ENCODE measurements around the gene VAV1. TPM values are rescaled to one million over a fixed set of nuclear protein-coding genes. Genes with fewer than 3 reads are reported as not detected.
A peak's percentile ranks its signal among the peaks of the same experiment; 100 is the strongest.
"Not testable (repeated sequence)": the region's sequence is repeated elsewhere in the genome, so short reads cannot be mapped to it uniquely, and the experiment has no call there.

VAV1 gene
- total RNA-seq, 2 donors from 2014 or later = 7.6 to 12.2 TPM

GRCh38 chr19:6772866-6773322 lies 386 bp downstream of the VAV1 start:
- Histone ChIP-seq H3K9me3 (no peaks in the 10 kb centered on the region), H3K4me3 (peak overlapping the region; percentile 64), H3K4me1 (ENCODE audit: control insufficient read depth in 1 of 2, low read depth in 2 of 2) (no peaks in the 10 kb centered on the region), H3K27ac (no peak overlapping the region), H3K36me3 (no peaks in the 10 kb centered on the region), H3K27me3 (replicated peaks; ENCODE audit: insufficient read depth) (no peaks in the 10 kb centered on the region)
- ATAC-seq (ENCODE audit: insufficient number of reproducible peaks, low FRiP score, low read depth) = no peak
- no peak for TF ChIP-seq CTCF (IDR thresholded peaks at IDR 0.05)
- DNase-seq (ENCODE audit: low spot score) = no peak

GRCh38 chr19:6773323-6773931 lies 919 bp downstream of the VAV1 start:
- TF ChIP-seq CTCF (IDR thresholded peaks at IDR 0.05) = no peak
- Histone ChIP-seq H3K4me3 (peak overlapping the region; percentile 64), H3K9me3 (no peaks in the 10 kb centered on the region), H3K36me3 (no peaks in the 10 kb centered on the region), H3K4me1 (ENCODE audit: control insufficient read depth in 1 of 2, low read depth in 2 of 2) (no peaks in the 10 kb centered on the region), H3K27ac (no peak overlapping the region), H3K27me3 (replicated peaks; ENCODE audit: insufficient read depth) (no peaks in the 10 kb centered on the region)
- DNase-seq (ENCODE audit: low spot score) (no peak), ATAC-seq (ENCODE audit: insufficient number of reproducible peaks, low FRiP score, low read depth) (no peak)

- H3K27me3 ChIP-seq (replicated peaks; ENCODE audit: insufficient read depth) = no peaks in the 10 kb centered on the region
- no peak for TF ChIP-seq CTCF (IDR thresholded peaks at IDR 0.05)
- H3K4me1 ChIP-seq (ENCODE audit: control insufficient read depth in 1 of 2, low read depth in 2 of 2) = no peaks in the 10 kb centered on the region
- no peak overlapping the region for H3K27ac ChIP-seq
- ATAC-seq (ENCODE audit: insufficient number of reproducible peaks, low FRiP score, low read depth) (no peak), DNase-seq (ENCODE audit: low spot score) (no peak)
- H3K4me3 ChIP-seq = no peak overlapping the region
- no peaks in the 10 kb centered on the region for H3K9me3 ChIP-seq
- H3K36me3 ChIP-seq = no peaks in the 10 kb centered on the region
Observed at GRCh38 chr19:6774821-6775707, 2.6 kb downstream of the VAV1 start.

GRCh38 chr19:6776045-6776444 lies 3.5 kb downstream of the VAV1 start:
- H3K9me3 ChIP-seq = not testable (repeated sequence)

GRCh38 chr19:6776999-6777398 lies 4.5 kb downstream of the VAV1 start:
- DNase-seq (ENCODE audit: low spot score) = no peak
- Histone ChIP-seq H3K27me3 (replicated peaks; ENCODE audit: insufficient read depth) (no peaks in the 10 kb centered on the region), H3K9me3 (no peaks in the 10 kb centered on the region), H3K36me3 (no peaks in the 10 kb centered on the region), H3K4me3 (no peak overlapping the region), H3K4me1 (ENCODE audit: control insufficient read depth in 1 of 2, low read depth in 2 of 2) (no peaks in the 10 kb centered on the region), H3K27ac (no peak overlapping the region)
- ATAC-seq (ENCODE audit: insufficient number of reproducible peaks, low FRiP score, low read depth) = no peak
- no peak for TF ChIP-seq CTCF (IDR thresholded peaks at IDR 0.05)

More at GRCh38 chr19:6776045-6776444, 3.5 kb downstream of the VAV1 start:
- H3K27me3 ChIP-seq (replicated peaks; ENCODE audit: insufficient read depth); DNase-seq (ENCODE audit: low spot score); H3K27ac ChIP-seq; ATAC-seq (ENCODE audit: insufficient number of reproducible peaks, low FRiP score, low read depth); H3K36me3 ChIP-seq; H3K4me1 ChIP-seq (ENCODE audit: control insufficient read depth in 1 of 2, low read depth in 2 of 2); H3K4me3 ChIP-seq: not testable (repeated sequence)
